RWPE1 (cell line): ENCODE measurements around the gene NYAP2.

ENCODE experiments used
- CTCF ChIA-PET: fragments of 350-600 bp; sonication (Branson Sonifier 250); formaldehyde crosslinking; extraction: SDS; loops from one replicate; lab custom pipeline; 2021; lab: Yijun Ruan, JAX
- POLR2A ChIA-PET: fragments of 400-600 bp; formaldehyde crosslinking; extraction: SDS; loops from one replicate; lab custom pipeline; 2020; ENCODE audit warnings: antibody characterized with exemption; ENCODE audit not compliant: low non-redundant PET; lab: Yijun Ruan, JAX
- DNase-seq: peaks from one replicate; pipeline ENCODE4 v3.0.0; 2012; ENCODE audit warnings: low spot score
- H3K27ac ChIP-seq: fragments of 450-650 bp; 2 replicates; pipeline ENCODE4 v1.5.1; 2017
- CTCF ChIP-seq: fragments of 450-650 bp; conservative IDR thresholded peaks from 2 replicates; pipeline ENCODE4 v1.5.1; 2017; ENCODE audit warnings: low read depth, mild to moderate bottlenecking

NYAP2 gene

GRCh38 chr2:225431105-225431863 lies 31.8 kb downstream of the NYAP2 start:
- POLR2A ChIA-PET, result no interaction called here

DNA sequence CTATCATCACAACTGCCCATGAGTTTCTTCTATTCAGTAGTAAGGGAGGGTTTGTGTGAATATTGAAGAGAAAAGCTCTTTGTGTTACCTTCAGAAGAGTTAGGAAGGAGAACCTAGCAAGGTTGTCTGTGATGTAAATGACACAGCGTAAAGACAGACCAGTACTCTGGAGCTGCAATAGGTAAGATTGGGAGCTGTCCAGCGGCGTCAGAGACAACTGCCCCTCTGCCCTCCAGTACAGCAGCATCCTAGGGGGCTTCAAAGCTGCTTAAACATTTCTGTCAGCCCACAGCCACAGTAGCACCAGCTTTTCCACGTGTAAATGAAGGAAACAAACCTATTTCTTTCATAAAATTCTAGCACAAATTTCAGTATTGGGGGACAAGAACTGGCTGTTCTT lies 34.5 kb downstream of the NYAP2 start:
- ChIA-PET CTCF (no interaction called here), POLR2A (no interaction called here)
- no peak for DNase-seq
- no peak for TF ChIP-seq CTCF
- no peak overlapping the region for H3K27ac ChIP-seq

More at GRCh38 chr2:225431105-225431863, 31.8 kb downstream of the NYAP2 start:
- TF ChIP-seq CTCF, result no peak
- CTCF ChIA-PET, result no interaction called here
- DNase-seq, result no peak
- H3K27ac ChIP-seq, result no peak overlapping the region

GRCh38 chr2:225437319-225437718 lies 37.8 kb downstream of the NYAP2 start:
- ChIA-PET POLR2A (no interaction called here), CTCF (no interaction called here)
- no peak overlapping the region for H3K27ac ChIP-seq
- TF ChIP-seq CTCF, result no peak
- DNase-seq, result no peak

DNA sequence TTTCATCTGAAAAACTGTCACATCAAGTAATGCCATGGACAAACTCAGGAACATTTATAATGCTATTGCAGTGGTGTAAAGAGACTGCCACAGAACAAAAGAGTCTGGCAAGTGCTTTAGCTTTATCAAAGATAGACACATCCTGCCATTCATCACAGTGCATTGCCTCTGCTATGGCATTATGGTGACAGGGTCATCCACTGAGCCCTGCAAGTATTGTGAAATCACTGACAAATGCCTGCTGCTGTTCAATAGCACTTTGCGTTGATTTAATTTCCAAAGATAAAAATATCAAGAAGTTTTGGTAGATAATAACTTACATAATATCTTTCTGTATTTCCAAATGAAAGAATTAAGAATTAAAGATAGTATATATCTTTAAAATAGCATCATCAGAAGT lies 38.7 kb downstream of the NYAP2 start:
- TF ChIP-seq CTCF, result no peak

GRCh38 chr2:225452677-225453076 lies 53.2 kb downstream of the NYAP2 start:
- no peak for TF ChIP-seq CTCF
- CTCF ChIA-PET, result interaction anchor here (0.6 kb wide), 1 partner anchor 498 kb away, joined by 3 read pairs; no protein-coding TSS in a partner anchor

More for the DNA sequence above, 38.7 kb downstream of the NYAP2 start:
- no peak overlapping the region for H3K27ac ChIP-seq
- ChIA-PET POLR2A (no interaction called here), CTCF (no interaction called here)
- no peak for DNase-seq

DNA sequence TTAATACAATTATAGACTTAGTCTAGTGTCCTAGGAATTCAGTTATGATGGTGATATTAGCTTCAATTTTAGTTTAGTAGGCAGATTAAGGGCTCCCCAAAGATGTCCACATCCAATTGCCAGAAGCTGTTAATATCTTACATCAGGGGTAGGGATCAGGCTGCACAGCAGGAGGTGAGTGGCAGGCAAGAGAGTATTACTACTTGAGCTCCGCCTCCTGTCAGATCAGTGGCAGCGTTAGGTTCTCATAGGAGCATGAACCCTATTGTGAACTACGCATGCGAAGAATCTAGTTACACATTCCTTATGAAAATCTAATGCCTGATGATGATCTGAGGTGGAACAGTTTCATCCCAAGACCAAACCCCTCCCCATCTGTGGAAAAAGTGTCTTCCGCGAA lies 54.9 kb downstream of the NYAP2 start:
- no peak for DNase-seq
- POLR2A ChIA-PET, result no interaction called here
- CTCF ChIA-PET, result interaction anchor here (0.6 kb wide), 1 partner anchor 92 kb away, joined by 3 read pairs; no protein-coding TSS in a partner anchor
- H3K27ac ChIP-seq, result no peak overlapping the region
- no peak for TF ChIP-seq CTCF

More at GRCh38 chr2:225452677-225453076, 53.2 kb downstream of the NYAP2 start:
- no peak for DNase-seq
- POLR2A ChIA-PET, result no interaction called here
- H3K27ac ChIP-seq, result no peak overlapping the region
